HepG2 (cell line): ENCODE measurements around the gene PARP15. TPM values are rescaled to one million over a fixed set of nuclear protein-coding genes. Genes with fewer than 3 reads are reported as not detected.

Source experiments
- ATAC-seq: fragments of 200-7000 bp; cut with Tn5 transposase; 3 replicates; pipeline ENCODE4 v1.9.1; 2020; ENCODE audit warnings: mild to moderate bottlenecking, moderate library complexity
- BruUV-seq: library from RNA; stranded (reverse); fragments of 400-500 nt; replicated peaks from 2 replicates; lab custom pipeline; 2021; lab: Mats Ljungman, UMichigan
- CTCF ChIA-PET: fragments of 300-600 bp; formaldehyde crosslinking; extraction: SDS; loops from one replicate; lab custom pipeline; 2021; ENCODE audit warnings: low total read pairs, inconsistent platforms, low intra/inter-chr PET ratio; lab: Yijun Ruan, JAX
- POLR2A ChIA-PET: fragments of 350-600 bp; sonication (Branson Sonifier 250); formaldehyde crosslinking; loops from one replicate; lab custom pipeline; 2020; ENCODE audit warnings: antibody characterized with exemption, inconsistent platforms; lab: Yijun Ruan, JAX
- DNase-seq: peaks from one replicate; pipeline ENCODE4 v3.0.0-alpha.2; 2015; ENCODE audit warnings: low spot score
- FAIRE-seq: peaks from 3 replicates; lab custom pipeline; 2011; peaks lifted over from hg19 to GRCh38; lab: Jason Lieb, UNC
- H2AFZ ChIP-seq: one replicate; pipeline ENCODE4 v1.6.1; 2011; ENCODE audit warnings: low read length, inconsistent platforms
- H3K27ac ChIP-seq: fragments of 300-600 bp; 3 replicates; pipeline ENCODE4 v1.8.0; 2011; ENCODE audit warnings: mixed run types, mild to moderate bottlenecking, mixed read lengths, low read length, inconsistent platforms; ENCODE audit not compliant: insufficient read depth; ENCODE audit errors: extremely low read length
- H3K27me3 ChIP-seq, 2 experiments: fragments of 200-600 bp in 1 of 2; 2 replicates in 1 of 2; 3 replicates in 1 of 2; pipeline versions ENCODE4 v1.6.0 to v1.8.0; 2011; ENCODE audit warnings: low read length in 2 of 2, mild to moderate bottlenecking in 2 of 2, moderate library complexity in 2 of 2, inconsistent platforms in 1 of 2; ENCODE audit not compliant: insufficient read depth in 2 of 2, control insufficient read depth in 1 of 2
- H3K36me3 ChIP-seq, 2 experiments: fragments of 200-600 bp in 1 of 2; replicated peaks in 1 of 2; 2 replicates in 1 of 2; 3 replicates in 1 of 2; pipeline versions ENCODE4 v1.5.1 to v1.8.0; 2011; ENCODE audit warnings: low read length in 2 of 2, inconsistent platforms in 1 of 2; ENCODE audit not compliant: insufficient read depth in 2 of 2, control insufficient read depth in 1 of 2
- H3K4me1 ChIP-seq: 2 replicates; pipeline ENCODE4 v1.5.1; 2012; ENCODE audit warnings: low read length, inconsistent platforms; ENCODE audit not compliant: insufficient read depth
- H3K4me2 ChIP-seq: 2 replicates; pipeline ENCODE4 v1.6.0; 2011; ENCODE audit warnings: low read depth, low read length, inconsistent platforms
- H3K4me3 ChIP-seq, 3 experiments: fragments of 200-600 bp in 1 of 3; sonication (generic), shearing (Covaris generic) in 1 of 3; replicated peaks in 1 of 3; 2 replicates each; pipeline ENCODE4 v1.5.1; 2011 to 2016; ENCODE audit warnings: low read length in 3 of 3, inconsistent platforms in 2 of 3, low read depth in 2 of 3, mild to moderate bottlenecking in 2 of 3, control low read depth in 1 of 3, mixed read lengths in 1 of 3; ENCODE audit not compliant: insufficient read depth in 1 of 3
- H3K79me2 ChIP-seq: one replicate; pipeline ENCODE4 v1.6.1; 2011; ENCODE audit warnings: low read length, inconsistent platforms; ENCODE audit not compliant: insufficient read depth
- H3K9ac ChIP-seq: 2 replicates; pipeline ENCODE4 v1.6.0; 2011; ENCODE audit warnings: mild to moderate bottlenecking, low read depth, low read length, inconsistent platforms; ENCODE audit not compliant: insufficient read depth
- H3K9me3 ChIP-seq: 2 replicates; pipeline ENCODE4 v1.5.1; 2012; ENCODE audit warnings: mild to moderate bottlenecking, low read length
- H4K20me1 ChIP-seq: 2 replicates; pipeline ENCODE4 v1.6.0; 2011; ENCODE audit warnings: inconsistent platforms, mild to moderate bottlenecking, low read length, moderate library complexity; ENCODE audit not compliant: insufficient read depth
- CHD4 ChIP-seq: fragments of 200-600 bp; sonication (generic); IDR thresholded peaks from 2 replicates; pipeline ENCODE4 v1.7.0; 2017; ENCODE audit warnings: mild to moderate bottlenecking, low read length, borderline replicate concordance
- ELF3 ChIP-seq: IDR thresholded peaks from 2 replicates; pipeline ENCODE4 v1.6.1; 2016; ENCODE audit warnings: missing genetic modification reagents, missing compliant biosample characterization
- HOMEZ ChIP-seq: IDR thresholded peaks from 2 replicates; pipeline ENCODE4 v1.6.1; 2016; ENCODE audit warnings: low read depth
- KDM1A ChIP-seq: IDR thresholded peaks from 2 replicates; pipeline ENCODE4 v1.6.1; 2016; ENCODE audit warnings: missing compliant biosample characterization
- KLF13 ChIP-seq: sonication (generic); formaldehyde crosslinking; IDR thresholded peaks from 2 replicates; pipeline ENCODE4 v1.4.0; 2020; ENCODE audit warnings: mild to moderate bottlenecking, missing genetic modification reagents
- NFYB ChIP-seq: sonication (generic); formaldehyde crosslinking; IDR thresholded peaks from 2 replicates; pipeline ENCODE4 v1.4.0; 2020; ENCODE audit warnings: missing genetic modification reagents
- STAG1 ChIP-seq: sonication (generic); formaldehyde crosslinking; IDR thresholded peaks from 2 replicates; pipeline ENCODE4 v1.4.0; 2020; ENCODE audit warnings: missing genetic modification reagents
- ZNF562 ChIP-seq: sonication (generic); formaldehyde crosslinking; IDR thresholded peaks from 2 replicates; pipeline ENCODE4 v1.8.0; 2022; ENCODE audit warnings: missing genetic modification reagents, borderline replicate concordance
- ZNF569 ChIP-seq: sonication (generic); formaldehyde crosslinking; IDR thresholded peaks from 2 replicates; pipeline ENCODE4 v1.5.0; 2020; ENCODE audit warnings: mild to moderate bottlenecking, missing genetic modification reagents, moderate library complexity, borderline replicate concordance
- ZNF609 ChIP-seq: sonication (generic); formaldehyde crosslinking; IDR thresholded peaks from 2 replicates; pipeline ENCODE4 v1.4.0; 2020; ENCODE audit warnings: mild to moderate bottlenecking, missing genetic modification reagents, borderline replicate concordance
- ZNF619 ChIP-seq: sonication (generic); formaldehyde crosslinking; IDR thresholded peaks from 2 replicates; pipeline ENCODE4 v1.4.0; 2020; ENCODE audit warnings: mild to moderate bottlenecking, missing genetic modification reagents
- WGBS: methylation state at CpG from one replicate; pipeline ENCODE4 v1.1.6; 2017; ENCODE audit warnings: low lambda C conversion rate; 5-methylcytosine and 5-hydroxymethylcytosine counted together
- in situ Hi-C: cut with HindIII; loops from 2 replicates; pipeline ENCODE4 v1.10.0; 2017; ENCODE audit warnings: low pct_unique_long_range_greater_than_20kb; ENCODE audit not compliant: extremely low pct_ligation_motif_present
- intact Hi-C: fragments of 100-400 bp; cut with micrococcal nuclease; formaldehyde crosslinking; loops from one replicate; pipeline ENCODE4 v1.10.0; 2022; ENCODE audit not compliant: unreplicated experiment
- polyA plus RNA-seq, 8 experiments: library from polyadenylated mRNA; depleted of rRNA in 3 of 8; stranded (reverse) in 7 of 8; unstranded in 1 of 8; fragments of >200 nt; fragmentation: Illumina TruSeq in 4 of 8; extraction: Trizol in 4 of 8; gene quantifications; 2 replicates each; pipeline versions ENCODE4 v1.2.1 to v1.2.3, GENCODE V29; 2011 to 2016; ENCODE audit warnings: low read depth in 4 of 8, missing spikeins in 1 of 8, mixed read lengths in 1 of 8; ENCODE audit not compliant: insufficient read depth in 1 of 8
- total RNA-seq, 5 experiments: library from RNA; depleted of rRNA; stranded (reverse); fragments of >200 nt; fragmentation: Illumina TruSeq; extraction: Trizol; gene quantifications; 2 replicates each; pipeline ENCODE4 v1.2.3, GENCODE V29; 2016; ENCODE audit warnings: low read depth in 1 of 5
- TF ChIP-seq, protein P1 (sequence below): sonication (generic); formaldehyde crosslinking; IDR thresholded peaks from 2 replicates; pipeline ENCODE4 v1.8.1; 2023; ENCODE audit warnings: missing genetic modification reagents, mild to moderate bottlenecking, borderline replicate concordance
- TF ChIP-seq, protein P2 (sequence below): sonication (generic); formaldehyde crosslinking; IDR thresholded peaks from 2 replicates; pipeline ENCODE4 v1.8.0; 2022; ENCODE audit warnings: missing genetic modification reagents, low read depth, mild to moderate bottlenecking, borderline replicate concordance
- TF ChIP-seq, protein P3 (sequence below): sonication (generic); formaldehyde crosslinking; IDR thresholded peaks from 2 replicates; pipeline ENCODE4 v1.4.0; 2020; ENCODE audit warnings: mild to moderate bottlenecking, missing genetic modification reagents
- TF ChIP-seq, protein P4 (sequence below), 2 experiments: sonication (generic) in 1 of 2; formaldehyde crosslinking in 1 of 2; IDR thresholded peaks; 2 replicates each; pipeline versions ENCODE4 v1.4.0 to v1.6.1; 2018 to 2020; ENCODE audit warnings: missing genetic modification reagents in 2 of 2, borderline replicate concordance in 1 of 2, low read depth in 1 of 2, mild to moderate bottlenecking in 1 of 2, missing biosample characterization in 1 of 2

Gene PARP15
- total and polyA plus RNA-seq, 2 of the 13 experiments (the other 11 are each of a cell fraction or from before 2014, with no cell fraction given): 0.02 TPM; not detected in 1

DNA sequence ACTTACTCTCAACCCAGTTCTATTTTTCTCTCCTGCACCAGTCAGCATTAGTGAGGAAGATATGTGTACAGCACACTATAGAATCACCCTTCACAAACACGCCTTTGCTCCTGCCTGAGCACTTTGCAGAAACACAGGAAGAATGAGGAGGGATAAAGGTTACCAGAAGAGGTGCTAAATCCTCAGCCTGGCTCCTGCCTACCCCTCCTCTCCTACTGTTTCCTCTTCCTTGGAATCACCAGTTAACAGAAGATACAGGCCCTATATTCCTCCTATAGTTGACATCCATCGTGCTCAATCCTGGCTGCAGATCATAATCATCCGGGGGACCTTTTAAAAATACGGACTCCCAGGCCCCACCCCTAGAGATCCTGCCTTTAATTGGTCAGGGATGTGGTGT is 28.9 kb downstream of the PARP15 start:
- in situ Hi-C loops: no loop called here
- H2AFZ ChIP-seq: no peak overlapping the region
- CTCF ChIA-PET: no interaction called here
- H3K4me2 ChIP-seq: no peak overlapping the region
- no peaks in the 10 kb centered on the region for H4K20me1 ChIP-seq
- no peaks in the 10 kb centered on the region for H3K27me3 ChIP-seq
- no peaks in the 10 kb centered on the region for H3K36me3 ChIP-seq
- no peaks in the 10 kb centered on the region for H3K4me1 ChIP-seq
- no peak overlapping the region for H3K27ac ChIP-seq
- FAIRE-seq (no peak), ATAC-seq (no peak), DNase-seq (no peak)
- no peaks in the 10 kb centered on the region for H3K9me3 ChIP-seq
- POLR2A ChIA-PET: no interaction called here
- no TSS peak for BruUV-seq
- no peak overlapping the region for H3K9ac ChIP-seq
- WGBS: 56% methylated on average over 4 of the region's 4 CpGs
- H3K4me3 ChIP-seq: no peak overlapping the region
- H3K79me2 ChIP-seq: no peaks in the 10 kb centered on the region
- intact Hi-C loops: no loop called here
- TF ChIP-seq, protein P1, sequence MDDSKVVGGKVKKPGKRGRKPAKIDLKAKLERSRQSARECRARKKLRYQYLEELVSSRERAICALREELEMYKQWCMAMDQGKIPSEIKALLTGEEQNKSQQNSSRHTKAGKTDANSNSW (CRISPR knock-in tag): no peak
- TF ChIP-seq, protein P2, sequence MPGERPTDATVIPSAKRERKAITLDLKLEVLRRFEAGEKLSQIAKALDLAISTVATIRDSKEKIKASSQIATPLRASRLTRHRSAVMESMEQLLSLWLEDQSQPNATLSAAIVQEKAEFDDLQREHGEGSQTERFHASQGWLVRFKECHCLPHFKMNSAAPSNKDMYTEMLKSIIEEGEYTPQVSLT: no peak
- TF ChIP-seq NFYB (CRISPR knock-in tag): no peak
- TF ChIP-seq KDM1A (CRISPR knock-in tag): no peak
- no peak for TF ChIP-seq CHD4
- no peak for TF ChIP-seq KLF13 (CRISPR knock-in tag)
- TF ChIP-seq, protein P3, sequence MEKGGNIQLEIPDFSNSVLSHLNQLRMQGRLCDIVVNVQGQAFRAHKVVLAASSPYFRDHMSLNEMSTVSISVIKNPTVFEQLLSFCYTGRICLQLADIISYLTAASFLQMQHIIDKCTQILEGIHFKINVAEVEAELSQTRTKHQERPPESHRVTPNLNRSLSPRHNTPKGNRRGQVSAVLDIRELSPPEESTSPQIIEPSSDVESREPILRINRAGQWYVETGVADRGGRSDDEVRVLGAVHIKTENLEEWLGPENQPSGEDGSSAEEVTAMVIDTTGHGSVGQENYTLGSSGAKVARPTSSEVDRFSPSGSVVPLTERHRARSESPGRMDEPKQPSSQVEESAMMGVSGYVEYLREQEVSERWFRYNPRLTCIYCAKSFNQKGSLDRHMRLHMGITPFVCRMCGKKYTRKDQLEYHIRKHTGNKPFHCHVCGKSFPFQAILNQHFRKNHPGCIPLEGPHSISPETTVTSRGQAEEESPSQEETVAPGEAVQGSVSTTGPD (CRISPR knock-in tag): no peak
- TF ChIP-seq ZNF569 (CRISPR knock-in tag): no peak
- TF ChIP-seq ZNF609 (CRISPR knock-in tag): no peak
- no peak for TF ChIP-seq ZNF562 (CRISPR knock-in tag)
- TF ChIP-seq, protein P4, sequence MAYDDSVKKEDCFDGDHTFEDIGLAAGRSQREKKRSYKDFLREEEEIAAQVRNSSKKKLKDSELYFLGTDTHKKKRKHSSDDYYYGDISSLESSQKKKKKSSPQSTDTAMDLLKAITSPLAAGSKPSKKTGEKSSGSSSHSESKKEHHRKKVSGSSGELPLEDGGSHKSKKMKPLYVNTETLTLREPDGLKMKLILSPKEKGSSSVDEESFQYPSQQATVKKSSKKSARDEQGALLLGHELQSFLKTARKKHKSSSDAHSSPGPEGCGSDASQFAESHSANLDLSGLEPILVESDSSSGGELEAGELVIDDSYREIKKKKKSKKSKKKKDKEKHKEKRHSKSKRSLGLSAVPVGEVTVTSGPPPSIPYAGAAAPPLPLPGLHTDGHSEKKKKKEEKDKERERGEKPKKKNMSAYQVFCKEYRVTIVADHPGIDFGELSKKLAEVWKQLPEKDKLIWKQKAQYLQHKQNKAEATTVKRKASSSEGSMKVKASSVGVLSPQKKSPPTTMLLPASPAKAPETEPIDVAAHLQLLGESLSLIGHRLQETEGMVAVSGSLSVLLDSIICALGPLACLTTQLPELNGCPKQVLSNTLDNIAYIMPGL (CRISPR knock-in tag; IDR thresholded peaks at IDR 0.05; ENCODE audit: borderline replicate concordance in 1 of 2, low read depth in 1 of 2): no peak
- TF ChIP-seq ZNF619 (CRISPR knock-in tag): no peak
- no peak for TF ChIP-seq HOMEZ (CRISPR knock-in tag)
- no peak for TF ChIP-seq ELF3 (CRISPR knock-in tag)
- TF ChIP-seq STAG1 (CRISPR knock-in tag): no peak
